ENCODE data around the gene IL22RA2.
A peak's percentile ranks its signal among the peaks of the same experiment; 100 is the strongest.

IL22RA2 gene

DNA sequence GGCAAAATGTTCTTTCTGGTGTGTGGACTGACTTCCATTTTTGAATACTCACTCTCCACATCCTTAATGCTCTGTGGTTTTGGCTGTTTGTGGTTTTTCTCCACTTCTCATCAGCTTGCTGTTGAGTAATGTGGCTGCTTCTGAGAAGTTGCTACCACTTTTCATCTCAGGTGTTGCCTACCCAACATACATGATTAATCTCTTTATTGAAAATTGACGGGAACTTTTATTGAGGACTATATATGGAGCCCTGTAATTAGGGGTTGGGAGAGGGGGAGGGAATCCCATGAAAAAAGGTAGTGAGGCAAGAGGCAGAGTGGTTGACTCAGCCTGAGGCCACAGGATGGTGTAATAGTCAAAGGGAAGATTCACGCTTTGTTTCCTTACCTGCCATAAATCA lies 17.6 kb downstream of the IL22RA2 start:
- no peak for DNase-seq (ENCODE audit: low spot score)
- no peak overlapping the region for H3K4me3 ChIP-seq (ENCODE audit: severe bottlenecking)
- no peaks in the 10 kb centered on the region for H3K36me3 ChIP-seq (ENCODE audit: low read depth)

DNA sequence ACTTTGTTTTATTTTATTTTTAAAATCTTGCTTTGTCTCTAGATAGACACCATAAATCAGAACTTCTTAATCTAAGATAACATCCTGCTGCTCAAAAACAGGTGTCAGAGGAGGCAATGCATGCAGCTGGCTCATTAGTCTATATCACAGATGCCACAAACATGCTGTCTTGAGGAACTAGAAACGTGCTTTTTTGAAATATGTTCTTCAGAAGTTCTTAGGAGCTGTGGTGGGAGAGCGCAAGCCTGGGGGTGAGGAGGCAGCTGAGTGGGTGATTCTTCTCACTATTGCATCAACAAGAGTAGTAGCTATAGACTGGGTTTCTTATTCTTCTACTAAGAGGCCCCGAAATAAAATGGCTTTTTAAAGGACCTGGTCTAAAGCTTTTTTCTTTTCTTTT lies 23.4 kb downstream of the IL22RA2 start:
- ATAC-seq (ENCODE audit: low read depth): no peak
- TF ChIP-seq, protein P1, sequence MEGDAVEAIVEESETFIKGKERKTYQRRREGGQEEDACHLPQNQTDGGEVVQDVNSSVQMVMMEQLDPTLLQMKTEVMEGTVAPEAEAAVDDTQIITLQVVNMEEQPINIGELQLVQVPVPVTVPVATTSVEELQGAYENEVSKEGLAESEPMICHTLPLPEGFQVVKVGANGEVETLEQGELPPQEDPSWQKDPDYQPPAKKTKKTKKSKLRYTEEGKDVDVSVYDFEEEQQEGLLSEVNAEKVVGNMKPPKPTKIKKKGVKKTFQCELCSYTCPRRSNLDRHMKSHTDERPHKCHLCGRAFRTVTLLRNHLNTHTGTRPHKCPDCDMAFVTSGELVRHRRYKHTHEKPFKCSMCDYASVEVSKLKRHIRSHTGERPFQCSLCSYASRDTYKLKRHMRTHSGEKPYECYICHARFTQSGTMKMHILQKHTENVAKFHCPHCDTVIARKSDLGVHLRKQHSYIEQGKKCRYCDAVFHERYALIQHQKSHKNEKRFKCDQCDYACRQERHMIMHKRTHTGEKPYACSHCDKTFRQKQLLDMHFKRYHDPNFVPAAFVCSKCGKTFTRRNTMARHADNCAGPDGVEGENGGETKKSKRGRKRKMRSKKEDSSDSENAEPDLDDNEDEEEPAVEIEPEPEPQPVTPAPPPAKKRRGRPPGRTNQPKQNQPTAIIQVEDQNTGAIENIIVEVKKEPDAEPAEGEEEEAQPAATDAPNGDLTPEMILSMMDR (IDR thresholded peaks at IDR 0.05; ENCODE audit: poor library complexity, severe bottlenecking): no peak
- Histone ChIP-seq H3K4me1 (ENCODE audit: insufficient read depth, poor library complexity, severe bottlenecking) (peaks cover 5% of the 10 kb centered on the region), H3K36me3 (ENCODE audit: low read depth) (no peaks in the 10 kb centered on the region), H3K9me3 (ENCODE audit: severe bottlenecking) (no peaks in the 10 kb centered on the region), H3K27ac (ENCODE audit: poor library complexity, severe bottlenecking) (no peak overlapping the region), H3K4me3 (ENCODE audit: severe bottlenecking) (no peak overlapping the region), H3K27me3 (ENCODE audit: insufficient read depth, poor library complexity, severe bottlenecking) (no peaks in the 10 kb centered on the region)
- DNase-seq (ENCODE audit: low spot score): no peak

More for the DNA sequence above, 17.6 kb downstream of the IL22RA2 start:
- Histone ChIP-seq H3K27me3 (ENCODE audit: insufficient read depth, poor library complexity, severe bottlenecking) (no peaks in the 10 kb centered on the region), H3K9me3 (ENCODE audit: severe bottlenecking) (no peaks in the 10 kb centered on the region), H3K4me1 (ENCODE audit: insufficient read depth, poor library complexity, severe bottlenecking) (peaks cover 45% of the 10 kb centered on the region), H3K27ac (ENCODE audit: poor library complexity, severe bottlenecking) (peak overlapping the region; percentile 43)
- ATAC-seq (ENCODE audit: low read depth): peak; percentile 84
- TF ChIP-seq, protein P1 (IDR thresholded peaks at IDR 0.05; ENCODE audit: poor library complexity, severe bottlenecking): peak; percentile 37

- Histone ChIP-seq H3K9me3 (ENCODE audit: severe bottlenecking) (no peaks in the 10 kb centered on the region), H3K4me3 (ENCODE audit: severe bottlenecking) (no peak overlapping the region), H3K4me1 (ENCODE audit: insufficient read depth, poor library complexity, severe bottlenecking) (peaks cover 4% of the 10 kb centered on the region), H3K27me3 (ENCODE audit: insufficient read depth, poor library complexity, severe bottlenecking) (no peaks in the 10 kb centered on the region), H3K36me3 (ENCODE audit: low read depth) (no peaks in the 10 kb centered on the region), H3K27ac (ENCODE audit: poor library complexity, severe bottlenecking) (no peak overlapping the region)
- ATAC-seq (ENCODE audit: low read depth) (no peak), DNase-seq (ENCODE audit: low spot score) (no peak)
- TF ChIP-seq, protein P1 (IDR thresholded peaks at IDR 0.05; ENCODE audit: poor library complexity, severe bottlenecking): no peak
Observed at GRCh38 chr6:137149035-137149393, 24.4 kb downstream of the IL22RA2 start.

DNA sequence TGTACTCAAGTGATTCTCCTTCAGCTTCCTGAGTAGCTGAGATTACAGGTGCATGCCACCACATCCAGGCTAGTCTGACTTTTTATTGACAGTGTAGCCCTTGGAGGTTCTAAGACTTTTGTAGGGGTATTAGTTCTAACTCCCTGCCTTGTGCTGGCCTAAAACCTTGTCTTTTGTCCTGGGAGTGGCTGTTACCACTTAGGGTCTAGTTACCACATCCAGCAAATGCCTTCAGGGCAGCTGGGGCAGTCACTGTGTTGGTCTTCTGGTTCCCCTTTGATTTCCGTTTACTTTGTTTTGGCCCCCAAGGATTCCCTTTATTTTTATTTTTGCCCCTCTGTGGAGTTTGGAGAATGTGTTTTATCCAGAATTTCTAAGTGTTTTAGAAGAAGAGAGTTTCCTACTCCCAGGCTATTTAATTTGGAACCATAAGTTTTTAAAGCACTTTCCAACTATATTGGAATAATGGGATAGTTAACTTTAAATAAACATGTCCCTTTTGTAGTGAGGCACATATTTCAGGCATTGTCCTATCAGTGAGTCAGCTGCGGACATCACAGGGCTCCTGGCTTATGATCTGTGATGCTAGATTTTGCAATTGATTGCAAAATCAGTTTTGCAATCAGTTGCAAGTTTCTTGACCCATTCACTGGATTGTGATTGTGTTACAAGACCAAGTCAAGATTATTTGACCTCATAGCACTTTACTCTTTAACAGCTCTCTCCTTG lies 25.0 kb downstream of the IL22RA2 start:
- TF ChIP-seq, protein P1 (IDR thresholded peaks at IDR 0.05; ENCODE audit: poor library complexity, severe bottlenecking): no peak
- no peaks in the 10 kb centered on the region for H3K36me3 ChIP-seq (ENCODE audit: low read depth)
- ATAC-seq (ENCODE audit: low read depth) (peak; percentile 70), DNase-seq (ENCODE audit: low spot score) (no peak)
- H3K27ac ChIP-seq (ENCODE audit: poor library complexity, severe bottlenecking): no peak overlapping the region
- peaks cover 4% of the 10 kb centered on the region for H3K4me1 ChIP-seq (ENCODE audit: insufficient read depth, poor library complexity, severe bottlenecking)
- H3K27me3 ChIP-seq (ENCODE audit: insufficient read depth, poor library complexity, severe bottlenecking): no peaks in the 10 kb centered on the region
- H3K9me3 ChIP-seq (ENCODE audit: severe bottlenecking): no peaks in the 10 kb centered on the region
- H3K4me3 ChIP-seq (ENCODE audit: severe bottlenecking): no peak overlapping the region

- ATAC-seq (ENCODE audit: low read depth) (no peak), DNase-seq (ENCODE audit: low spot score) (no peak)
- no peak overlapping the region for H3K4me3 ChIP-seq (ENCODE audit: severe bottlenecking)
- H3K36me3 ChIP-seq (ENCODE audit: low read depth): no peaks in the 10 kb centered on the region
- no peaks in the 10 kb centered on the region for H3K27me3 ChIP-seq (ENCODE audit: insufficient read depth, poor library complexity, severe bottlenecking)
- TF ChIP-seq, protein P1 (IDR thresholded peaks at IDR 0.05; ENCODE audit: poor library complexity, severe bottlenecking): no peak
- H3K27ac ChIP-seq (ENCODE audit: poor library complexity, severe bottlenecking): no peak overlapping the region
- H3K4me1 ChIP-seq (ENCODE audit: insufficient read depth, poor library complexity, severe bottlenecking): peaks cover 4% of the 10 kb centered on the region
- no peaks in the 10 kb centered on the region for H3K9me3 ChIP-seq (ENCODE audit: severe bottlenecking)
Observed at GRCh38 chr6:137147195-137147594, 26.2 kb downstream of the IL22RA2 start.

Data from RWPE2 (cell line).